HCEC 1CT (cell line): Measurements from ENCODE around the gene APLNR.

Experiments
- DNase-seq: peaks from one replicate; pipeline ENCODE4 v3.0.0-alpha.2; 2017

The APLNR gene

GRCh38 chr11:57214494-57214893 is 22.6 kb downstream of the APLNR start:
- peak; percentile 85 for DNase-seq

- DNase-seq, result peak; percentile 35
Measured at GRCh38 chr11:57214098-57214417, 23.0 kb downstream of the APLNR start.

GRCh38 chr11:57213342-57214097 is 23.5 kb downstream of the APLNR start:
- DNase-seq, result peak; percentile 10

GRCh38 chr11:57210781-57211180 is 26.3 kb downstream of the APLNR start:
- no peak for DNase-seq

- DNase-seq, result no peak
Measured at GRCh38 chr11:57207168-57207567, 29.9 kb downstream of the APLNR start.

GRCh38 chr11:57205041-57205641 is 31.9 kb downstream of the APLNR start:
- DNase-seq, result peak; percentile 67

- DNase-seq, result no peak
Measured at GRCh38 chr11:57203882-57204480, 33.1 kb downstream of the APLNR start.

GRCh38 chr11:57203359-57203758 is 33.7 kb downstream of the APLNR start:
- DNase-seq, result peak; percentile 8

GRCh38 chr11:57202281-57202680 is 34.8 kb downstream of the APLNR start:
- no peak for DNase-seq

GRCh38 chr11:57200917-57201316 is 36.1 kb downstream of the APLNR start:
- no peak for DNase-seq

- DNase-seq, result no peak
Measured at GRCh38 chr11:57199330-57199729, 37.7 kb downstream of the APLNR start.

GRCh38 chr11:57197762-57198161 is 39.3 kb downstream of the APLNR start:
- DNase-seq, result no peak

- DNase-seq, result no peak
Measured at GRCh38 chr11:57196596-57196995, 40.5 kb downstream of the APLNR start.

- no peak for DNase-seq
Measured at GRCh38 chr11:57192316-57192715, 44.7 kb downstream of the APLNR start.

- DNase-seq, result no peak
Measured at GRCh38 chr11:57191311-57192219, 45.5 kb downstream of the APLNR start.

- DNase-seq, result no peak
Measured at GRCh38 chr11:57190548-57190947, 46.5 kb downstream of the APLNR start.
